ENCODE measurements around the gene PLCB4.

The PLCB4 gene

GRCh38 chr20:9223296-9223695 lies 154.4 kb downstream of the PLCB4 start:
- DNase-seq (ENCODE audit: low read depth): no peak

- no peak for DNase-seq (ENCODE audit: low read depth)
These were observed 157.0 kb downstream of the PLCB4 start for GRCh38 chr20:9225879-9226278.

GRCh38 chr20:9227896-9228615 lies 159.2 kb downstream of the PLCB4 start:
- no peak for DNase-seq (ENCODE audit: low read depth)

GRCh38 chr20:9228774-9229450 lies 160.0 kb downstream of the PLCB4 start:
- no peak for DNase-seq (ENCODE audit: low read depth)

GRCh38 chr20:9230406-9230805 lies 161.5 kb downstream of the PLCB4 start:
- no peak for DNase-seq (ENCODE audit: low read depth)

- DNase-seq (ENCODE audit: low read depth): no peak
These were observed 164.9 kb downstream of the PLCB4 start for GRCh38 chr20:9233804-9234203.

- DNase-seq (ENCODE audit: low read depth): no peak
These were observed 166.6 kb downstream of the PLCB4 start for GRCh38 chr20:9235518-9235917.

GRCh38 chr20:9236458-9236857 lies 167.6 kb downstream of the PLCB4 start:
- no peak for DNase-seq (ENCODE audit: low read depth)

- no peak for DNase-seq (ENCODE audit: low read depth)
These were observed 172.4 kb downstream of the PLCB4 start for GRCh38 chr20:9241232-9241692.

- DNase-seq (ENCODE audit: low read depth): no peak
These were observed 173.0 kb downstream of the PLCB4 start for GRCh38 chr20:9241721-9242427.

GRCh38 chr20:9243986-9244385 lies 175.1 kb downstream of the PLCB4 start:
- DNase-seq (ENCODE audit: low read depth): no peak

- no peak for DNase-seq (ENCODE audit: low read depth)
These were observed 175.9 kb downstream of the PLCB4 start for GRCh38 chr20:9244811-9245210.

GRCh38 chr20:9246731-9247130 lies 177.8 kb downstream of the PLCB4 start:
- no peak for DNase-seq (ENCODE audit: low read depth)

- no peak for DNase-seq (ENCODE audit: low read depth)
These were observed 181.6 kb downstream of the PLCB4 start for GRCh38 chr20:9250511-9250910.

GRCh38 chr20:9253006-9253539 lies 184.2 kb downstream of the PLCB4 start:
- DNase-seq (ENCODE audit: low read depth): no peak

GRCh38 chr20:9255171-9255570 lies 186.3 kb downstream of the PLCB4 start:
- no peak for DNase-seq (ENCODE audit: low read depth)

- no peak for DNase-seq (ENCODE audit: low read depth)
These were observed 187.5 kb downstream of the PLCB4 start for GRCh38 chr20:9256393-9256792.

GRCh38 chr20:9258901-9259300 lies 190.0 kb downstream of the PLCB4 start:
- no peak for DNase-seq (ENCODE audit: low read depth)

GRCh38 chr20:9260027-9260426 lies 191.1 kb downstream of the PLCB4 start:
- DNase-seq (ENCODE audit: low read depth): no peak

GRCh38 chr20:9261781-9262180 lies 192.9 kb downstream of the PLCB4 start:
- DNase-seq (ENCODE audit: low read depth): no peak

GRCh38 chr20:9262653-9263194 lies 193.8 kb downstream of the PLCB4 start:
- no peak for DNase-seq (ENCODE audit: low read depth)

- no peak for DNase-seq (ENCODE audit: low read depth)
These were observed 200.5 kb downstream of the PLCB4 start for GRCh38 chr20:9269280-9269971.

Data from stimulated activated CD8-positive, alpha-beta memory T cell treated with anti-CD3 and anti-CD28 coated beads, Interleukin-7, amount 100 ng/mL, for 24 hours (primary cell).